Fibroblast of skin of right biceps (primary cell): ENCODE data around the gene STX16.
A peak's percentile ranks its signal among the peaks of the same experiment; 100 is the strongest.
"Not testable (repeated sequence)": the region's sequence is repeated elsewhere in the genome, so short reads cannot be mapped to it uniquely, and the experiment has no call there.

ENCODE experiments used
- DNase-seq: peaks from one replicate; pipeline ENCODE4 v3.0.0-alpha.2; 2013

STX16 gene

GRCh38 chr20:58637466-58638213 lies 13.4 kb upstream of the STX16 start:
- no peak for DNase-seq

- DNase-seq: no peak
Measured at GRCh38 chr20:58638467-58639181, 12.5 kb upstream of the STX16 start.

GRCh38 chr20:58639182-58640146 lies 11.6 kb upstream of the STX16 start:
- DNase-seq: no peak

- peak; percentile 83 for DNase-seq
Measured at GRCh38 chr20:58640446-58640845, 10.6 kb upstream of the STX16 start.

- no peak for DNase-seq
Measured at GRCh38 chr20:58642441-58642840, 8.6 kb upstream of the STX16 start.

GRCh38 chr20:58642896-58643295 lies 8.2 kb upstream of the STX16 start:
- not testable (repeated sequence) for DNase-seq

GRCh38 chr20:58645412-58645968 lies 5.6 kb upstream of the STX16 start:
- DNase-seq: peak; percentile 62

- no peak for DNase-seq
Measured at GRCh38 chr20:58646257-58646656, 4.8 kb upstream of the STX16 start.

GRCh38 chr20:58646703-58647102 lies 4.4 kb upstream of the STX16 start:
- DNase-seq: no peak

- DNase-seq: no peak
Measured at GRCh38 chr20:58647162-58647795, 3.8 kb upstream of the STX16 start.

GRCh38 chr20:58647796-58648501 lies 3.1 kb upstream of the STX16 start:
- DNase-seq: peak; percentile 72

GRCh38 chr20:58648502-58648825 lies 2.6 kb upstream of the STX16 start:
- not testable (repeated sequence) for DNase-seq

GRCh38 chr20:58649288-58650180 lies 1.5 kb upstream of the STX16 start:
- no peak for DNase-seq

GRCh38 chr20:58650181-58650775 lies 805 bp upstream of the STX16 start:
- DNase-seq: no peak

- DNase-seq: no peak
Measured at GRCh38 chr20:58651559-58651945, 469 bp downstream of the STX16 start.

GRCh38 chr20:58651946-58652605 lies 993 bp downstream of the STX16 start:
- DNase-seq: peak; percentile 70

GRCh38 chr20:58652606-58653294 lies 1.7 kb downstream of the STX16 start:
- no peak for DNase-seq

GRCh38 chr20:58654337-58654736 lies 3.3 kb downstream of the STX16 start:
- DNase-seq: no peak
